DMS153 treated with DMSO at 0.1 percent for 48 hours (cell line): ENCODE measurements around the gene ATM.
A peak's percentile ranks its signal among the peaks of the same experiment; 100 is the strongest.

ENCODE experiments used
- DNase-seq: peaks from one replicate; lab custom pipeline; 2025; ENCODE audit not compliant: unreplicated experiment; lab: John Stamatoyannopoulos, UW

ATM gene

GRCh38 chr11:108222574-108223347 is at the start of gene ATM, which contains the start of gene NPAT:
TSS of gene ATM (plus strand) at chr11:108223067. CDS start at chr11:108227625, 4,558 bp downstream.
TSS of gene NPAT (minus strand) at chr11:108222638. CDS start at chr11:108222536, 102 bp downstream.
- peak; percentile 100 for DNase-seq

- DNase-seq, result no peak
Measured at GRCh38 chr11:108177570-108177969, 45.3 kb upstream of the ATM start.

GRCh38 chr11:108193725-108194124 is 29.1 kb upstream of the ATM start:
- no peak for DNase-seq

- no peak for DNase-seq
Measured at GRCh38 chr11:108196901-108197300, 26.0 kb upstream of the ATM start.

- no peak for DNase-seq
Measured at GRCh38 chr11:108197351-108197750, 25.5 kb upstream of the ATM start.

- DNase-seq, result no peak
Measured at GRCh38 chr11:108198833-108199232, 24.0 kb upstream of the ATM start.

- DNase-seq, result no peak
Measured at GRCh38 chr11:108199446-108200321, 23.2 kb upstream of the ATM start.

GRCh38 chr11:108203075-108203474 is 19.8 kb upstream of the ATM start:
- no peak for DNase-seq

GRCh38 chr11:108204376-108204775 is 18.5 kb upstream of the ATM start:
- no peak for DNase-seq

- DNase-seq, result no peak
Measured at GRCh38 chr11:108204929-108205499, 17.9 kb upstream of the ATM start.

GRCh38 chr11:108206171-108206570 is 16.7 kb upstream of the ATM start:
- no peak for DNase-seq

- no peak for DNase-seq
Measured at GRCh38 chr11:108206969-108207682, 15.7 kb upstream of the ATM start.

GRCh38 chr11:108207683-108208060 is 15.2 kb upstream of the ATM start:
- DNase-seq, result no peak

- no peak for DNase-seq
Measured at GRCh38 chr11:108210441-108210840, 12.4 kb upstream of the ATM start.

- no peak for DNase-seq
Measured at GRCh38 chr11:108213784-108214183, 9.1 kb upstream of the ATM start.

GRCh38 chr11:108216988-108217387 is 5.9 kb upstream of the ATM start:
- DNase-seq, result no peak

GRCh38 chr11:108218455-108218854 is 4.4 kb upstream of the ATM start:
- DNase-seq, result no peak

- DNase-seq, result no peak
Measured at GRCh38 chr11:108218912-108219783, 3.7 kb upstream of the ATM start.

GRCh38 chr11:108220721-108221336 is 2.0 kb upstream of the ATM start:
- DNase-seq, result no peak

GRCh38 chr11:108221371-108221770 is 1.5 kb upstream of the ATM start:
- DNase-seq, result no peak
